Gastroesophageal sphincter (tissue), 4 donors: Measurements from ENCODE around the gene COCH. TPM values are rescaled to one million over a fixed set of nuclear protein-coding genes. Genes with fewer than 3 reads are reported as not detected.

Experiments used
- ATAC-seq: fragments of 150-250 bp; one replicate; pipeline ENCODE4 v1.9.1; 2016; ENCODE audit warnings: mild to moderate bottlenecking, moderate library complexity
- H3K27ac ChIP-seq, 4 donors: fragments of 200-600 bp; sonication (generic) in 3 of 4; 1 replicate in 3 of 4; 2 replicates in 1 of 4; pipeline ENCODE4 v1.5.1; 2016 to 2019
- H3K27me3 ChIP-seq: fragments of 200-600 bp; sonication (generic); one replicate; pipeline ENCODE4 v1.5.1; 2019
- H3K36me3 ChIP-seq, 2 donors: fragments of 200-600 bp; sonication (generic); one replicate each; pipeline ENCODE4 v1.5.1; 2019; ENCODE audit warnings: control low read depth in 1 of 2
- H3K4me1 ChIP-seq, 3 donors: fragments of 200-600 bp; sonication (generic); 1 replicate in 2 of 3; 2 replicates in 1 of 3; pipeline ENCODE4 v1.5.1; 2016 to 2019; ENCODE audit warnings: control low read depth in 2 of 3
- H3K4me3 ChIP-seq, 2 donors: fragments of 200-600 bp; sonication (generic); one replicate each; pipeline ENCODE4 v1.5.1; 2019; ENCODE audit warnings: mild to moderate bottlenecking in 1 of 2, moderate library complexity in 1 of 2
- H3K9me3 ChIP-seq, 3 donors: fragments of 200-600 bp; sonication (generic); one replicate each; pipeline ENCODE4 v1.5.1; 2017 to 2019; ENCODE audit warnings: control low read depth in 2 of 3
- CTCF ChIP-seq, 4 experiments: fragments of 200-600 bp in 2 of 4; fragments of 450-650 bp in 2 of 4; sonication (generic) in 1 of 4; IDR thresholded peaks; one replicate each; pipeline ENCODE4 v1.5.1; 2017 to 2019; ENCODE audit warnings: antibody characterized with exemption in 4 of 4, mild to moderate bottlenecking in 2 of 4, moderate library complexity in 2 of 4
- EP300 ChIP-seq: sonication (generic); formaldehyde crosslinking; IDR thresholded peaks from one replicate; pipeline ENCODE4 v1.6.1; 2017; ENCODE audit warnings: antibody characterized with exemption, mild to moderate bottlenecking
- POLR2A ChIP-seq, 2 donors: fragments of 450-650 bp; IDR thresholded peaks; one replicate each; pipeline ENCODE4 v1.6.1; 2017; ENCODE audit warnings: antibody characterized with exemption in 2 of 2, mild to moderate bottlenecking in 2 of 2, moderate library complexity in 1 of 2
- POLR2AphosphoS5 ChIP-seq: sonication (generic); formaldehyde crosslinking; IDR thresholded peaks from one replicate; pipeline ENCODE4 v1.6.1; 2017; ENCODE audit warnings: antibody characterized with exemption
- WGBS, 2 donors: methylation state at CpG; one replicate each; pipeline ENCODE4 v1.1.5; 2018; ENCODE audit warnings: low coverage in 1 of 2; 5-methylcytosine and 5-hydroxymethylcytosine counted together
- total RNA-seq, 4 donors: library from RNA; depleted of rRNA; stranded (reverse); fragments of >200 nt; gene quantifications; one replicate each; pipeline ENCODE4 v1.1.0, GENCODE V29; 2016

The COCH gene
- total RNA-seq, 4 donors from 2014 or later = 0.16 to 5.4 (median 2.1) TPM

DNA sequence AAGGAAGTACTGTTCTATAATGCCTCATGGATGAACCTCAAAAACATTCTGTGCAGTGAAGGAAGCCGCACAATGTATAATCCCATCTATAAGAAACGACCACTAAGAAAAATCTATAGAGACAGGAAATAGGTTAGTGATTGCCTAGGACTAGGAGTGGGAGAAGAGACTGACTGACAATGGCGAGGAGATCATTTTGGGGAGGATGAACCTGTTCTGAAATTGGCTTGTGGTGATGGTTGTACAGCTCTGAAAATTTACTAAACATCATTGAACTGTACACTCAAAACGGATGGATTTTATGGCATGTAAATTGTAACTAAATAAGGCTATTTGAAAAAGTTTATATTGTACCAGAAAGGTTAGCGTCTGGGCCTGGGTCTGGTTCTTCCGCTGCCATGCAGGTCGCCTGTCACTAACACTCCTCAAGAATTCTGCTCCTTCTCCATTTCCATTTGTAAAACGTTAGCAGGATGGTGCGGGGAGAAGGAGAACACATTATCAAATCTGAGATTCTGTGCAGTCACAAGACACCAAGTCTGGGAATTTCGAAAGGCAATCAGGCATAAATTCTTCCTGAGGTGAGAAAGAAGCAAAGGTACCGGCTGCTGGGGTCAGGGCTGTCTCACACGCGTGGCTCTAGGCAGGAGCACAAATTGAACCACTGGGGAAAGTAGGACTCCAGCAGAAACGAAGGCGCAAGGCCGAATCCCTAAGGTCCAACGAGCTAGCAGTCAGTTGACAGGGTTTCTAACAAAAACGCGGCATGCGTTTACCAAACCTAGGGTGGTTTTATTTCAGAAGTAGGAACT is 845 bp upstream of the COCH start:
- no peak for ATAC-seq
- H3K36me3 ChIP-seq = no peaks in the 10 kb centered on the region
- peaks cover 41% of the 10 kb centered on the region for H3K27me3 ChIP-seq
- H3K27ac ChIP-seq = no peak overlapping the region
- H3K4me3 ChIP-seq = peak overlapping the region in 1 of 2 donors; percentile 65
- no peaks in the 10 kb centered on the region for H3K9me3 ChIP-seq
- peaks cover 0 to 22% (median 19%) of the 10 kb centered on the region in 3 donors for H3K4me1 ChIP-seq
- WGBS, 2 donors = 74 to 97% methylated on average over 7 to 20 of the region's 20 CpGs
- no peak for TF ChIP-seq POLR2A (IDR thresholded peaks at IDR 0.05)
- no peak for TF ChIP-seq POLR2AphosphoS5
- TF ChIP-seq CTCF (IDR thresholded peaks at IDR 0.05) = no peak
- TF ChIP-seq EP300 = no peak

- H3K9me3 ChIP-seq = no peaks in the 10 kb centered on the region
- no peaks in the 10 kb centered on the region for H3K36me3 ChIP-seq
- WGBS, 2 donors = 0 to 2% methylated on average over 1 to 8 of the region's 48 CpGs
- ATAC-seq = peak; percentile 14
- H3K4me3 ChIP-seq = peak overlapping the region; percentile 32 to 65
- no peak for TF ChIP-seq CTCF (IDR thresholded peaks at IDR 0.05)
- TF ChIP-seq POLR2A (IDR thresholded peaks at IDR 0.05) = peak in 1 of 2 donors; percentile 5
- peaks cover 0 to 22% (median 19%) of the 10 kb centered on the region in 3 donors for H3K4me1 ChIP-seq
- H3K27ac ChIP-seq = peak overlapping the region in 1 of 4 donors; percentile 9
- H3K27me3 ChIP-seq = peaks cover 39% of the 10 kb centered on the region
These were observed 834 bp downstream of the COCH start for GRCh38 chr14:30874999-30875787.

DNA sequence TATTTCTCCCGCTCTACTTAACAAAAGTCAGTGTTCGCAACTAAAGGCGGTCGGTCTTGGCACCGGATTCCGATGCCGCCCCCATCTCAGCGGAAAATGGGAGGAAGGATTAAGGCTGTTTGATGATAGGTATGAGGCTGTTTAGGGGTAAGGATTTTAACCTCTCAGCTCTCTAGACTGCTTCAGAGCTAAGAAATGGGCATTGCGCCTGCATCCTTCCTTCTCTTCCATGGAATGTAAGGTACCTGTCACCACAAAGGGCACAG is 1.4 kb downstream of the COCH start:
- TF ChIP-seq POLR2A (IDR thresholded peaks at IDR 0.05) (no peak), POLR2AphosphoS5 (no peak), CTCF (IDR thresholded peaks at IDR 0.05) (no peak), EP300 (no peak)
- Histone ChIP-seq H3K27me3 (peaks cover 37% of the 10 kb centered on the region), H3K4me1 (peaks cover 0 to 22% (median 19%) of the 10 kb centered on the region in 3 donors), H3K4me3 (peak overlapping the region in 1 of 2 donors; percentile 65), H3K9me3 (no peaks in the 10 kb centered on the region), H3K36me3 (no peaks in the 10 kb centered on the region), H3K27ac (no peak overlapping the region)
- WGBS, 2 donors = 12 to 37% methylated on average over 7 to 9 of the region's 9 CpGs
- ATAC-seq = no peak

DNA sequence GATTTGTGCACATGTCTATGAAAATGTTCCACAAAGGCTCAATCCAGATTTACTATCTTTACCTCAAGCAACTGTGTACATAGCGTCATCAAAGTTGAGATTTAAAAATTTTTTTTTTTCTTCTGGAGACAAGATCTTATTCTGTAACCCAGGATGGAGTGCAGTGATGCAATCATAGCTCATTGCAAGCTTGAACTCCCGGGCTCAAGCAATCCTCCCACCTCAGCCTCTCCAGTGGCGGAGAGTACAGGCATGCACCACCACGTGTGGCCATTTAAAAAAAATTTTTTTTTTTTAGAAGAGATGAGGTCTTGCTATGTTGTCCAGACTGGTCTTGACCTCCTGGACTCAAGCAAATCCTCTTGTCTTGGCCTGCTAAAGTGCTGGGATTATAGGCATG is 2.3 kb downstream of the COCH start:
- peaks cover 35% of the 10 kb centered on the region for H3K27me3 ChIP-seq
- H3K36me3 ChIP-seq = no peaks in the 10 kb centered on the region
- H3K27ac ChIP-seq = no peak overlapping the region
- TF ChIP-seq POLR2AphosphoS5 (no peak), POLR2A (IDR thresholded peaks at IDR 0.05) (no peak), EP300 (no peak), CTCF (IDR thresholded peaks at IDR 0.05) (no peak)
- H3K9me3 ChIP-seq = no peaks in the 10 kb centered on the region
- H3K4me1 ChIP-seq = peaks cover 0 to 22% (median 19%) of the 10 kb centered on the region in 3 donors
- ATAC-seq = no peak
- 68 to 69% methylated on average over 4 of the region's 4 CpGs for WGBS, 2 donors
- H3K4me3 ChIP-seq = no peak overlapping the region
